Keratinocyte (primary cell): ENCODE results near the gene POU6F2.

Source experiments
- CTCF ChIP-seq, 3 experiments: IDR thresholded peaks in 1 of 3; conservative IDR thresholded peaks in 1 of 3; optimal IDR thresholded peaks in 1 of 3; 2 replicates in 2 of 3; 3 replicates in 1 of 3; pipeline versions ENCODE3 to v1.5.1; 2011; ENCODE audit warnings: low read length in 3 of 3, mild to moderate bottlenecking in 3 of 3, moderate library complexity in 2 of 3, control low read depth in 1 of 3, inconsistent platforms in 1 of 3; ENCODE audit not compliant: insufficient read depth in 2 of 3; ENCODE audit errors: extremely low read depth in 1 of 3
- EZH2 ChIP-seq: IDR thresholded peaks from one replicate; pipeline ENCODE4 v1.6.1; 2012; ENCODE audit warnings: inconsistent platforms, mild to moderate bottlenecking, low read length, moderate library complexity

GRCh38 chr7:39312254-39312989 is 334.7 kb downstream of the POU6F2 start:
- TF ChIP-seq EZH2 (no peak), CTCF (optimal IDR thresholded peaks at IDR 0.05 in 1 of 3, IDR thresholded peaks at IDR 0.05 in 1 of 3, conservative IDR thresholded peaks at IDR 0.05 in 1 of 3; ENCODE audit: extremely low read depth in 1 of 3, insufficient read depth in 2 of 3, low read length in 3 of 3) (no peak)
